Activated naive CD4-positive, alpha-beta T cell treated with anti-CD3 and anti-CD28 coated beads for 36 hours (primary cell): ENCODE results near the gene EFEMP1. TPM values are rescaled to one million over a fixed set of nuclear protein-coding genes. Genes with fewer than 3 reads are reported as not detected.

Experiments used
- CTCF ChIA-PET: fragments of 350-600 bp; sonication (Branson Sonifier 250); formaldehyde crosslinking; loops from one replicate; lab custom pipeline; 2021; ENCODE audit warnings: antibody characterized with exemption; lab: Charles Lee
- DNase-seq: peaks from one replicate; pipeline ENCODE4 v3.0.0-alpha.2; 2020
- H3K27ac Mint-ChIP-seq: one replicate; pipeline ENCODE4 v1.8.0; 2021; ENCODE audit warnings: mild to moderate bottlenecking, mixed read lengths
- H3K27me3 Mint-ChIP-seq: one replicate; pipeline ENCODE4 v1.8.0; 2021; ENCODE audit warnings: low read depth, mixed read lengths
- H3K36me3 Mint-ChIP-seq: one replicate; pipeline ENCODE4 v1.8.0; 2021; ENCODE audit warnings: low read depth, mixed read lengths
- H3K4me1 Mint-ChIP-seq: one replicate; pipeline ENCODE4 v1.8.0; 2021; ENCODE audit warnings: low read depth, mixed read lengths
- H3K4me3 Mint-ChIP-seq: one replicate; pipeline ENCODE4 v1.8.0; 2021; ENCODE audit warnings: mild to moderate bottlenecking, moderate library complexity, mixed read lengths
- H3K9me3 Mint-ChIP-seq: one replicate; pipeline ENCODE4 v1.8.0; 2021; ENCODE audit warnings: mixed read lengths
- intact Hi-C: fragments of 100-400 bp; cut with micrococcal nuclease; formaldehyde crosslinking; loops from one replicate; pipeline ENCODE4 v1.15.1; 2023
- total RNA-seq, 2 experiments: library from RNA; stranded (reverse); gene quantifications; one replicate each; pipeline ENCODE4 v1.2.3, GENCODE V29; 2021

EFEMP1 gene
- total RNA-seq, 2 experiments from 2014 or later: not detected

- Mint-ChIP-seq H3K36me3 (no peaks in the 10 kb centered on the region), H3K4me1 (no peaks in the 10 kb centered on the region)
- CTCF ChIA-PET: no interaction called here
Observed at GRCh38 chr2:55869637-55870325, 53.8 kb downstream of the EFEMP1 start.

GRCh38 chr2:55865096-55865835 is 58.3 kb downstream of the EFEMP1 start:
- intact Hi-C loops: no loop called here
- H3K4me1 Mint-ChIP-seq: no peaks in the 10 kb centered on the region

More at GRCh38 chr2:55869637-55870325, 53.8 kb downstream of the EFEMP1 start:
- Mint-ChIP-seq H3K9me3 (no peaks in the 10 kb centered on the region), H3K27ac (no peak overlapping the region), H3K4me3 (no peak overlapping the region), H3K27me3 (peaks cover 9% of the 10 kb centered on the region)
- no peak for DNase-seq
- intact Hi-C loops: no loop called here

GRCh38 chr2:55864351-55865084 is 59.1 kb downstream of the EFEMP1 start:
- Mint-ChIP-seq H3K4me1 (no peaks in the 10 kb centered on the region), H3K9me3 (no peaks in the 10 kb centered on the region), H3K27me3 (peaks cover 6% of the 10 kb centered on the region), H3K36me3 (no peaks in the 10 kb centered on the region), H3K4me3 (no peak overlapping the region), H3K27ac (no peak overlapping the region)
- intact Hi-C loops: no loop called here
- no peak for DNase-seq
- CTCF ChIA-PET: no interaction called here

More at GRCh38 chr2:55865096-55865835, 58.3 kb downstream of the EFEMP1 start:
- Mint-ChIP-seq H3K27me3 (peaks cover 6% of the 10 kb centered on the region), H3K4me3 (no peak overlapping the region), H3K36me3 (no peaks in the 10 kb centered on the region), H3K27ac (no peak overlapping the region), H3K9me3 (no peaks in the 10 kb centered on the region)
- CTCF ChIA-PET: no interaction called here
- DNase-seq: no peak

DNA sequence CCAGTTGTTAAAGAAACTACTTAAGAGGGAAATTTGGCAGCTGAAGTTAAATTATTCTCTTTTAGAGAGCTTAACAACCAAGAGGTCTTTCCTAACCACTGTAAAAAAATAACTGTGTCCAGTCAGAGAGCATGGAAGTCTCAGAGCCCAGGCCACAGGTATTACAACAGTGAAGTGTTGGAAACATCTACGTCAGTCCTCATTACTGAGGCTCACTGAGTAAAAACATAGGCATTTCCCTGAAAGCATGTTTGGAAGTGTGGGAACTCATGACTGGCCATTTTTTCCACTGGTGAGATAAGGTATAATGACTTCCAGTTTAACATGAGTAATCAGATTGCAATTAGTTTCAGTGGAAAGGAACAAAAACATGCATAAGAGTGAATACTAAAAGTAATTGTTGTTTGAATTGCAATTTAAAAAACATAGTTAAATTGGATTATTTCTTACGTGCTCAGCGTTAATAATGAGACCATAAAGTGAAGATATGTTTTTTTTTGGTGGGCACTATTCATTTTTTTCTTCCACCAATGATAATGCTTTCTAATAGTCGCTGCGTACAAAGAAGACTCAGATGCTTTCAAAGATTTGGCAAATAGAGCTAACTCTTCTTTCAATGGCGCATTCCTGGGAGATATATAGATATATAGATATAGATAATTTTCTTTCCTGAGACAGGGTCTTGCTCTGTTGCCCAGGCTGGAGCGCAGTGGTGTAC is 60.8 kb downstream of the EFEMP1 start:
- Mint-ChIP-seq H3K36me3 (no peaks in the 10 kb centered on the region), H3K27ac (no peak overlapping the region), H3K9me3 (no peaks in the 10 kb centered on the region), H3K4me1 (no peaks in the 10 kb centered on the region), H3K27me3 (peaks cover 5% of the 10 kb centered on the region), H3K4me3 (no peak overlapping the region)
- no peak for DNase-seq
- CTCF ChIA-PET: interaction anchor here (0.7 kb wide), 1 partner anchor 145 kb away, joined by 3 read pairs; no protein-coding TSS in a partner anchor
- intact Hi-C loops: no loop called here

GRCh38 chr2:55862246-55862645 is 61.3 kb downstream of the EFEMP1 start:
- no peak overlapping the region for H3K4me3 Mint-ChIP-seq
- no peak for DNase-seq
- no peaks in the 10 kb centered on the region for H3K9me3 Mint-ChIP-seq
- intact Hi-C loops: no loop called here
- H3K4me1 Mint-ChIP-seq: no peaks in the 10 kb centered on the region
- H3K36me3 Mint-ChIP-seq: no peaks in the 10 kb centered on the region
- H3K27ac Mint-ChIP-seq: no peak overlapping the region
- CTCF ChIA-PET: no interaction called here
- no peaks in the 10 kb centered on the region for H3K27me3 Mint-ChIP-seq

DNA sequence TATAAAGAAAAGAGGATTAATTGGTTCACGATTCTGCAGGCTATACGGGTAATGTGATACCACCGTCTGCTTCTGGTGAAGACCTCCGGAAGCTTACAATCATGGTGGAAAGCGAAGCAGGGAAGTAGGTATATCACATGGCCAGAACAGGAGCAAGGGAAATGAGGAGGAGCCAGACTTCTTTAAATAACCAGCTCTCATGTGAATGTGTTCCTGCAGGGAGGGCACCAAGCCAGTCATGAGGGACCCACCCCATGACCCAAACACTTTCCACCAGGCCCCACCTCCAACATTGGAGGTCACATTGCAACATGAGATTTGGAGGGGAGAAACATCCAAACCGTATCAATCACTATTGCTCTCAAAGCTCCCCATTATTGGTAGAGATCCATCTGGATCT is 61.8 kb downstream of the EFEMP1 start:
- intact Hi-C loops: no loop called here
- H3K27me3 Mint-ChIP-seq: no peaks in the 10 kb centered on the region
- CTCF ChIA-PET: no interaction called here
- H3K27ac Mint-ChIP-seq: no peak overlapping the region
- no peaks in the 10 kb centered on the region for H3K4me1 Mint-ChIP-seq
- no peaks in the 10 kb centered on the region for H3K9me3 Mint-ChIP-seq
- H3K4me3 Mint-ChIP-seq: no peak overlapping the region
- no peaks in the 10 kb centered on the region for H3K36me3 Mint-ChIP-seq
- DNase-seq: no peak

DNA sequence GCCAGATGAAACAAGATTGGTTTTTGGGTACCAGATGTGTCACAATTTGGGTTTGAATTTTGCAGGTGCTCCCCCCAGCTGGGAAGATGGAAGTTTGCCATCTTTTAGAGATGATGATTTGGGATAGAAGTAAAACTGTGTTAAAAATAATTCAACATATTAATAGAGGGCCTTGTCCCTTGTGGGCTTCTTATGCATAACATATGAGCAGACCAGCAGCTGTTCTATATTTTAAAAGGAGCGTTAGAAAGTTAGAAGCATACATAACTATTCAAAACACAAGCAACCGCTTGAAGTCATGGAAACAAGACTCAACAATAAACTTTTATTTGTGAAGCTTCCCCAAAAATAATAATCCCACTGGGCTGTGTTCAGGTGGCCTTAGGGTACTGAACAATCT is 62.8 kb downstream of the EFEMP1 start:
- Mint-ChIP-seq H3K4me1 (no peaks in the 10 kb centered on the region), H3K9me3 (no peaks in the 10 kb centered on the region), H3K4me3 (no peak overlapping the region), H3K27me3 (no peaks in the 10 kb centered on the region), H3K27ac (no peak overlapping the region), H3K36me3 (no peaks in the 10 kb centered on the region)
- CTCF ChIA-PET: no interaction called here
- no peak for DNase-seq
- intact Hi-C loops: no loop called here

GRCh38 chr2:55859875-55860274 is 63.7 kb downstream of the EFEMP1 start:
- H3K27ac Mint-ChIP-seq: no peak overlapping the region
- DNase-seq: no peak
- no peaks in the 10 kb centered on the region for H3K36me3 Mint-ChIP-seq
- no peak overlapping the region for H3K4me3 Mint-ChIP-seq
- no peaks in the 10 kb centered on the region for H3K27me3 Mint-ChIP-seq
- intact Hi-C loops: no loop called here
- H3K9me3 Mint-ChIP-seq: no peaks in the 10 kb centered on the region
- CTCF ChIA-PET: no interaction called here
- H3K4me1 Mint-ChIP-seq: no peaks in the 10 kb centered on the region

- H3K36me3 Mint-ChIP-seq: no peaks in the 10 kb centered on the region
- H3K9me3 Mint-ChIP-seq: no peaks in the 10 kb centered on the region
- H3K4me1 Mint-ChIP-seq: no peaks in the 10 kb centered on the region
- no peaks in the 10 kb centered on the region for H3K27me3 Mint-ChIP-seq
- H3K27ac Mint-ChIP-seq: no peak overlapping the region
- CTCF ChIA-PET: no interaction called here
- intact Hi-C loops: no loop called here
- no peak overlapping the region for H3K4me3 Mint-ChIP-seq
- DNase-seq: no peak
Observed at GRCh38 chr2:55857766-55858165, 65.8 kb downstream of the EFEMP1 start.

DNA sequence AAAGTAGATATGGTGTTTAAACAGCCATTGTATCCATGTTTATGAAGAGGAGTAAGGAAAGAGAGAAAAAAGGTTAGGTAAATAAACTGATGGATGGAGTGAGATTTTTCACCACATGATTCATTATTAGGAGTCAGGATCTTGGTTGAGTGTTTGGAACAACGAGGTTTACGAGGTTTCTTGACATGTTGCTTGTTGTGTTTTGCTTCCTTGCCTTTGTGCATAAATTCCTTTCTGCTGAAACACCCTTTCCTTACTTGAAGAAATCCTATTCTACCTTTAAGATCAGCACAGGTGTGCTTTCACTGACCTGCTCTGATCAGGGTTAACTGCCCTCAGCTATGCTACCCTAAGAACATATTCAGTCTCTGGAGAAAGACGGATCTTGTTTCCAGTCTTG is 66.6 kb downstream of the EFEMP1 start:
- CTCF ChIA-PET: no interaction called here
- intact Hi-C loops: no loop called here
- no peaks in the 10 kb centered on the region for H3K36me3 Mint-ChIP-seq
- H3K4me1 Mint-ChIP-seq: no peaks in the 10 kb centered on the region
- no peaks in the 10 kb centered on the region for H3K9me3 Mint-ChIP-seq
- H3K27ac Mint-ChIP-seq: no peak overlapping the region
- H3K4me3 Mint-ChIP-seq: no peak overlapping the region
- no peaks in the 10 kb centered on the region for H3K27me3 Mint-ChIP-seq
- DNase-seq: no peak

DNA sequence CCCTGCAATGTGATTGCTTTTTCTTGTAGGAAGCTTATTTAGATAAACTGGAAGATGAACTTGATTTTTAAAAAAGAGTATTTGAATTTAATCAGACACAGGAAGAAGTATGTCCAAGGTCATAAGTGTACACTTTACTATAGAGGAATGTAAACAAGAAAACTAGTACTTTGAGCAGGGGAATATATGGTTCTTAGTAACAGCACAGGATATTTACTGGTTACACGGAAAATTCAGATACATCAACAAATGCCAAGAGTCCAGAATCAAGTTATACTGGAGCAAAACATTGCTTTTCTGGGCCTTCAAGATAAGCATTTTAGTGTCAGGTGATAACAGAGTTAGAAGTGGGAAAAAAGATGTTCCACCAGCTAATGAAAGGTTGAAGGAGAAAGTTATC is 75.5 kb downstream of the EFEMP1 start:
- no peak overlapping the region for H3K4me3 Mint-ChIP-seq
- H3K27me3 Mint-ChIP-seq: no peaks in the 10 kb centered on the region
- no peaks in the 10 kb centered on the region for H3K4me1 Mint-ChIP-seq
- intact Hi-C loops: no loop called here
- H3K9me3 Mint-ChIP-seq: no peaks in the 10 kb centered on the region
- no peaks in the 10 kb centered on the region for H3K36me3 Mint-ChIP-seq
- CTCF ChIA-PET: no interaction called here
- DNase-seq: no peak
- no peak overlapping the region for H3K27ac Mint-ChIP-seq

- Mint-ChIP-seq H3K9me3 (no peaks in the 10 kb centered on the region), H3K36me3 (no peaks in the 10 kb centered on the region), H3K27me3 (no peaks in the 10 kb centered on the region), H3K27ac (no peak overlapping the region), H3K4me3 (no peak overlapping the region), H3K4me1 (no peaks in the 10 kb centered on the region)
- CTCF ChIA-PET: no interaction called here
- no peak for DNase-seq
- intact Hi-C loops: no loop called here
Observed at GRCh38 chr2:55846426-55846825, 77.2 kb downstream of the EFEMP1 start.
